ENCODE data around the gene OPN1MW. TPM values are rescaled to one million over a fixed set of nuclear protein-coding genes. Genes with fewer than 3 reads are reported as not detected.
"Not testable (repeated sequence)": the region's sequence is repeated elsewhere in the genome, so short reads cannot be mapped to it uniquely, and the experiment has no call there.

The OPN1MW gene
- total RNA-seq, 4 donors from 2014 or later, result not detected

GRCh38 chrX:154238939-154239559 is 56.7 kb downstream of the OPN1MW start:
- DNase-seq, H3K27ac ChIP-seq: not testable (repeated sequence)
- 73% methylated on average over 3 of the region's 11 CpGs; no CpG with 5 or more reads in 1 of the 2 donors for WGBS, 2 donors

GRCh38 chrX:154239982-154240503 is 57.6 kb downstream of the OPN1MW start:
- WGBS, 2 donors, result 66 to 76% methylated on average over 4 to 8 of the region's 8 CpGs
- intact Hi-C loops (cut with DNase I); H3K27ac ChIP-seq; H3K4me3 ChIP-seq; H3K36me3 ChIP-seq; H3K9me3 ChIP-seq; DNase-seq; H3K27me3 ChIP-seq; H3K4me1 ChIP-seq: not testable (repeated sequence)

More at GRCh38 chrX:154238939-154239559, 56.7 kb downstream of the OPN1MW start:
- H3K4me3 ChIP-seq; intact Hi-C loops (cut with DNase I); H3K36me3 ChIP-seq; H3K4me1 ChIP-seq; H3K9me3 ChIP-seq; H3K27me3 ChIP-seq: not testable (repeated sequence)

Other genes starting within 250 kb of the OPN1MW start
- gene NAA10, start 247.6 kb upstream of the OPN1MW start, total RNA-seq, result 10 to 100 TPM; 42.5 to 92.5 (median 87.6) TPM
- 1 to 10 TPM in 2 of 4 donors, under 1 TPM in 1, not detected in 1; 0.45 to 7.6 (median 3.1) TPM for gene RENBP, start 238.0 kb upstream of the OPN1MW start, total RNA-seq
- gene HCFC1, start 210.8 kb upstream of the OPN1MW start, total RNA-seq, result 10 to 100 TPM; 22.2 to 54.0 (median 37.0) TPM
- gene TMEM187, start 209.8 kb upstream of the OPN1MW start, total RNA-seq, result 1 to 10 TPM; 2.5 to 4.1 (median 3.8) TPM
- 100 to 1,000 TPM in 2 of 4 donors, 10 to 100 TPM in 2; 73.5 to 117 (median 96.8) TPM for gene IRAK1, start 162.7 kb upstream of the OPN1MW start, total RNA-seq
- 10 to 100 TPM; 17.7 to 38.7 (median 25.4) TPM for gene MECP2, start 84.9 kb upstream of the OPN1MW start, total RNA-seq
- gene OPN1LW, start 38.4 kb upstream of the OPN1MW start, total RNA-seq, result not detected
- gene OPN1MW2, start 37.2 kb downstream of the OPN1MW start, total RNA-seq, result not detected
- not detected for gene OPN1MW3, start 75.0 kb downstream of the OPN1MW start, total RNA-seq
- not detected for gene TEX28, start 112.5 kb downstream of the OPN1MW start, total RNA-seq
- not detected for gene TKTL1, start 113.2 kb downstream of the OPN1MW start, total RNA-seq
- 1,000 to 10,000 TPM in 1 of 4 donors, 100 to 1,000 TPM in 3; 290 to 1,242 (median 582) TPM for gene FLNA, start 192.0 kb downstream of the OPN1MW start, total RNA-seq
- 10 to 100 TPM; 12.7 to 50.1 (median 40.2) TPM for gene EMD, start 196.7 kb downstream of the OPN1MW start, total RNA-seq
- gene RPL10, start 215.8 kb downstream of the OPN1MW start, total RNA-seq, result 1,000 to 10,000 TPM; 2,607 to 8,937 (median 4,770) TPM
- gene DNASE1L1, start 226.7 kb downstream of the OPN1MW start, total RNA-seq, result 10 to 100 TPM; 21.7 to 41.4 (median 32.1) TPM
- gene TAFAZZIN, start 228.9 kb downstream of the OPN1MW start, total RNA-seq, result 10 to 100 TPM; 16.3 to 37.4 (median 31.4) TPM
- 10 to 100 TPM; 28.5 to 83.8 (median 37.2) TPM for gene ATP6AP1, start 246.1 kb downstream of the OPN1MW start, total RNA-seq

All from esophagus squamous epithelium (tissue), 5 donors.